GM23248 (cell line): ENCODE data around the gene TRIO. TPM values are rescaled to one million over a fixed set of nuclear protein-coding genes. Genes with fewer than 3 reads are reported as not detected.

Source experiments
- DNase-seq: peaks from one replicate; pipeline ENCODE4 v3.0.0-alpha.2; 2015
- H2AFZ ChIP-seq: fragments of 200-600 bp; sonication (generic); 2 replicates; pipeline ENCODE4 v1.6.1; 2016; ENCODE audit warnings: antibody characterized with exemption
- H3F3A ChIP-seq: fragments of 200-600 bp; sonication (generic); 2 replicates; pipeline ENCODE4 v1.6.1; 2016; ENCODE audit warnings: mild to moderate bottlenecking, antibody characterized with exemption, mixed run types; ENCODE audit not compliant: insufficient read depth
- H3K27ac ChIP-seq: fragments of 200-600 bp; sonication (generic); 2 replicates; pipeline ENCODE4 v1.5.1; 2016; ENCODE audit warnings: mild to moderate bottlenecking
- H3K27me3 ChIP-seq: fragments of 200-600 bp; sonication (generic); replicated peaks from 2 replicates; pipeline ENCODE4 v1.6.1; 2016; ENCODE audit warnings: mild to moderate bottlenecking; ENCODE audit not compliant: insufficient read depth
- H3K36me3 ChIP-seq: fragments of 200-600 bp; sonication (generic); 2 replicates; pipeline ENCODE4 v1.6.1; 2016; ENCODE audit warnings: low read depth, mild to moderate bottlenecking
- H3K4me1 ChIP-seq: fragments of 200-600 bp; sonication (generic); 2 replicates; pipeline ENCODE4 v1.6.1; 2016; ENCODE audit warnings: mild to moderate bottlenecking; ENCODE audit not compliant: insufficient read depth
- H3K4me2 ChIP-seq: fragments of 200-600 bp; sonication (generic); one replicate; pipeline ENCODE4 v1.6.1; 2016; ENCODE audit warnings: mild to moderate bottlenecking; ENCODE audit not compliant: unreplicated experiment
- H3K4me3 ChIP-seq: fragments of 200-600 bp; sonication (generic); 2 replicates; pipeline ENCODE4 v1.5.1; 2016; ENCODE audit warnings: mild to moderate bottlenecking
- H3K79me2 ChIP-seq: fragments of 200-600 bp; sonication (generic); 2 replicates; pipeline ENCODE4 v1.6.1; 2016; ENCODE audit warnings: mild to moderate bottlenecking; ENCODE audit not compliant: insufficient read depth
- H3K9ac ChIP-seq: fragments of 200-600 bp; sonication (generic); 2 replicates; pipeline ENCODE4 v1.6.1; 2016; ENCODE audit warnings: mild to moderate bottlenecking
- H3K9me2 ChIP-seq: fragments of 200-600 bp; sonication (generic); 2 replicates; pipeline ENCODE4 v1.6.1; 2016; ENCODE audit warnings: mixed run types, mild to moderate bottlenecking, moderate library complexity; ENCODE audit not compliant: insufficient read depth
- H3K9me3 ChIP-seq: fragments of 200-600 bp; sonication (generic); one replicate; pipeline ENCODE4 v1.6.1; 2017; ENCODE audit warnings: low read depth
- H4K20me1 ChIP-seq: fragments of 200-600 bp; sonication (generic); 2 replicates; pipeline ENCODE4 v1.6.0; 2016; ENCODE audit not compliant: insufficient read depth
- EZH2 ChIP-seq: fragments of 200-600 bp; sonication (generic); IDR thresholded peaks from 2 replicates; pipeline ENCODE4 v1.6.1; 2018; ENCODE audit warnings: antibody characterized with exemption, mild to moderate bottlenecking; ENCODE audit not compliant: insufficient read depth, poor library complexity, severe bottlenecking
- EZH2phosphoT487 ChIP-seq: fragments of 200-600 bp; sonication (generic); IDR thresholded peaks from 2 replicates; pipeline ENCODE4 v1.6.1; 2018; ENCODE audit warnings: antibody characterized with exemption, moderate library complexity, mild to moderate bottlenecking, low read depth; ENCODE audit not compliant: insufficient read depth
- WGBS, 2 experiments: methylation state at CpG; one replicate each; pipeline ENCODE4 v1.1.6; 2015 to 2017; ENCODE audit warnings: low lambda C conversion rate in 2 of 2, low coverage in 1 of 2; ENCODE audit errors: missing lambda C conversion rate in 2 of 2; 5-methylcytosine and 5-hydroxymethylcytosine counted together
- in situ Hi-C: fragments of 300-500 bp; cut with MboI; formaldehyde crosslinking; loops from 2 replicates; pipeline ENCODE4 v1.15.0; 2020
- polyA plus RNA-seq: library from polyadenylated mRNA; unstranded; fragments of >200 nt; fragmentation: Nextera tagmentation; extraction: Ambion mirVana; gene quantifications from 2 replicates; pipeline ENCODE4 v1.2.1, GENCODE V29; 2016
- total RNA-seq: library from RNA; depleted of rRNA; stranded (reverse); fragments of >200 nt; shearing (Covaris generic); gene quantifications from 2 replicates; pipeline ENCODE4 v1.2.3, GENCODE V29; 2014; rRNA removed

Gene TRIO
- total and polyA plus RNA-seq, 2 experiments from 2014 or later, result 28.1 to 198 TPM

- 0 to 23% methylated on average over 2 of the region's 2 CpGs for WGBS, 2 experiments
These were observed 412.9 kb downstream of the TRIO start for GRCh38 chr5:14556015-14556414.

GRCh38 chr5:14557203-14557770 lies 414.1 kb downstream of the TRIO start:
- Histone ChIP-seq H3K36me3 (no peaks in the 10 kb centered on the region), H3K9ac (no peak overlapping the region), H3K27ac (no peak overlapping the region), H2AFZ (no peak overlapping the region), H3K4me2 (no peak overlapping the region), H3K27me3 (peaks cover 22% of the 10 kb centered on the region), H3K9me2 (no peaks in the 10 kb centered on the region), H3F3A (no peaks in the 10 kb centered on the region), H3K4me3 (no peak overlapping the region), H4K20me1 (no peaks in the 10 kb centered on the region), H3K79me2 (no peaks in the 10 kb centered on the region), H3K9me3 (no peaks in the 10 kb centered on the region), H3K4me1 (no peaks in the 10 kb centered on the region)
- TF ChIP-seq EZH2phosphoT487, result no peak
- TF ChIP-seq EZH2, result no peak
- in situ Hi-C loops, result no loop called here
- WGBS, 2 experiments, result 50 to 55% methylated on average over 8 of the region's 8 CpGs
- DNase-seq, result no peak

More at GRCh38 chr5:14556015-14556414, 412.9 kb downstream of the TRIO start:
- no peaks in the 10 kb centered on the region for H3F3A ChIP-seq
- no peaks in the 10 kb centered on the region for H3K36me3 ChIP-seq
- no peaks in the 10 kb centered on the region for H3K4me1 ChIP-seq
- H2AFZ ChIP-seq, result no peak overlapping the region
- no peak overlapping the region for H3K4me3 ChIP-seq
- in situ Hi-C loops, result no loop called here
- TF ChIP-seq EZH2phosphoT487, result no peak
- TF ChIP-seq EZH2, result no peak
- H3K9me3 ChIP-seq, result no peaks in the 10 kb centered on the region
- no peaks in the 10 kb centered on the region for H3K79me2 ChIP-seq
- H3K27me3 ChIP-seq, result peaks cover 23% of the 10 kb centered on the region
- no peak overlapping the region for H3K4me2 ChIP-seq
- H3K9me2 ChIP-seq, result no peaks in the 10 kb centered on the region
- H3K27ac ChIP-seq, result no peak overlapping the region
- no peaks in the 10 kb centered on the region for H4K20me1 ChIP-seq
- no peak for DNase-seq
- H3K9ac ChIP-seq, result no peak overlapping the region

- Histone ChIP-seq H3K9ac (no peak overlapping the region), H3K4me2 (no peak overlapping the region), H2AFZ (no peak overlapping the region), H3F3A (no peaks in the 10 kb centered on the region), H3K27ac (no peak overlapping the region), H4K20me1 (no peaks in the 10 kb centered on the region), H3K9me3 (no peaks in the 10 kb centered on the region), H3K36me3 (no peaks in the 10 kb centered on the region), H3K27me3 (peaks cover 28% of the 10 kb centered on the region), H3K4me1 (no peaks in the 10 kb centered on the region), H3K9me2 (no peaks in the 10 kb centered on the region), H3K4me3 (no peak overlapping the region), H3K79me2 (no peaks in the 10 kb centered on the region)
- DNase-seq, result no peak
- WGBS, 2 experiments, result 45 to 49% methylated on average over 8 of the region's 8 CpGs
- TF ChIP-seq EZH2 (no peak), EZH2phosphoT487 (no peak)
- in situ Hi-C loops, result no loop called here
These were observed 414.8 kb downstream of the TRIO start for GRCh38 chr5:14557791-14558415.

Other genes starting within 250 kb of the TRIO start
- 0.13 and 1.4 TPM in 2 replicates for gene DNAH5, start 198.7 kb upstream of the TRIO start, total RNA-seq
- gene DNAH5, start 198.7 kb upstream of the TRIO start, polyA plus RNA-seq, result 1.5 and 1.7 TPM in 2 replicates